Right ventricle myocardium superior (tissue), 1 donor: ENCODE data around the gene FRMD3. TPM values are rescaled to one million over a fixed set of nuclear protein-coding genes. Genes with fewer than 3 reads are reported as not detected.
A peak's percentile ranks its signal among the peaks of the same experiment; 100 is the strongest.

Experiments
- ATAC-seq: fragments of 200-7000 bp; cut with Tn5 transposase; one replicate; pipeline ENCODE4 v1.9.1; 2020; ENCODE audit warnings: mild to moderate bottlenecking; ENCODE audit not compliant: poor library complexity
- DNase-seq: peaks from one replicate; pipeline ENCODE4 v3.0.0-alpha.2; 2020
- intact Hi-C: fragments of 100-400 bp; cut with DNase I; formaldehyde crosslinking; loops from one replicate; pipeline ENCODE4 v1.11.2; 2022
- total RNA-seq: library from RNA; stranded (reverse); fragmentation: NEBNext Ultra II Directional; extraction: Animal tissue kit (Norgen Biotek cat#: 25700); gene quantifications from one replicate; pipeline ENCODE4 v1.2.1, GENCODE V29; 2021
- donor health status: DM: no; HTN: yes; CAD: no; lungs with severe emphysema.

The FRMD3 gene
- total RNA-seq, 1 donor from 2014 or later: 93.2 TPM

GRCh38 chr9:83330207-83331196 is 207.7 kb downstream of the FRMD3 start:
- no peak for ATAC-seq
- no peak for DNase-seq
- intact Hi-C loops: loop anchor here (5.0 kb wide), 2 partner anchors 113 to 212 kb away; no protein-coding TSS in a partner anchor

- ATAC-seq (peak; percentile 87), DNase-seq (no peak)
- intact Hi-C loops: no loop called here
These were observed 210.2 kb downstream of the FRMD3 start for GRCh38 chr9:83327750-83328622.

DNA sequence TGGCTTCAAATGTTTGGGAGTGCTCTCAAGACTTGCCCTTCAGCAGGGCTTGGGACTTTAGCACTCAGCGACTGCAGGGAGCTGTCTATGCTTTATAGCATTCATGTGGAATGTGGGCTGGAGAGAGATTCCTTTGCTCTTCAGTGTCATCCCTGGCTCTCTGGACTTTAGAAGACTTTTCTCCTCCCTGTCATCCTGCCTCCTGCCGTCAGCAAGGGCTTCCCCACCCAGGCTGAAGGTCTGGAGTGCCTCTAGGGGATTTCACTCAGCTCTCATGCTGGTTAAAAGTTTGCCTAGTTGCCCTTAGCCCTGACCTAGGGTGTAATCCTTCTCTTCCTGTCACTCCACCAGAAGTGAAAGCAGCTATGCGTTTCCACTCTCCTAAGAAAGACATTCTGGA is 210.9 kb downstream of the FRMD3 start:
- DNase-seq: no peak
- intact Hi-C loops: no loop called here
- peak; percentile 45 for ATAC-seq

- no peak for DNase-seq
- intact Hi-C loops: no loop called here
- no peak for ATAC-seq
These were observed 215.1 kb downstream of the FRMD3 start for GRCh38 chr9:83323148-83323547.

DNA sequence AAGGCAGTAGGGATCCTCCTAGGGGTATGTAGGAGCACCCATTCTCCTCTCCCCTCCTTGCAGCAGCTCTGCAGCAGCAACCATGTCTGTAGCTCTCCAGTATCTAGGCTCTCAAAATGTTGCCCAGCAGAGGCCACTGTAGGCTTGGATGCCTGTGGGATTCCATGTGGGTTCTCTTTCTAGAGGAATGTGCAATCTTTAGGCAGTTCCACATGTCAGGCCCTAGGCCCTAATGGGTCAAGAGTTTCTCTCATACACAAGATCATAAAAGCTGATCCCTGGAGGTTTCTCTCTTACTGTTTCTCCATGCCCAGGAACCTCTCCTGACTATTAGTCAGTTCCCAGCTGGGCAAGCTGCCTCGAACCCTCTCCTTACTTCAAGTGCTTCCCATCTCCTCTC is 215.8 kb downstream of the FRMD3 start:
- no peak for ATAC-seq
- intact Hi-C loops: no loop called here
- no peak for DNase-seq

GRCh38 chr9:83317244-83317643 is 221.0 kb downstream of the FRMD3 start:
- ATAC-seq (no peak), DNase-seq (no peak)
- intact Hi-C loops: no loop called here

DNA sequence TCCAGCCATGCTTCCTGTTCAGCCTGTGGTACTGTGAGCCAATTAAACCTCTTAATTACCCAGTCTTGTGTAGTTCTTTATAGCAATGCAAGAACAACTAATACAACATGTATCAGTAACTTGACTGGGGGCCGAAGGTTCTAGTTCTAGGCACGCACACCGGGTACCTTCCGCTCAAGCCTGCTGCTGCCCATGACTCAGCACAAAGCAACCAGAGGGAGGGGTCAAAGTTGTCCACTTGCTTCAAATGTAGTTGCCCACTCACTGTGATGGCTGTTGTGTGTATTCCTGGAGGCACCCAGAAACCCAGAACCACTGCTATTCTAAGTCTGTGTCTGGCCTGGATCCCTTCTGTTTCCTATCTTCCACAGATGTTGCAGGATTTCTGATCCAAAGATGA is 222.6 kb downstream of the FRMD3 start:
- intact Hi-C loops: no loop called here

GRCh38 chr9:83313781-83314180 is 224.4 kb downstream of the FRMD3 start:
- intact Hi-C loops: no loop called here
- DNase-seq (no peak), ATAC-seq (no peak)

More for the DNA sequence above, 222.6 kb downstream of the FRMD3 start:
- no peak for DNase-seq
- no peak for ATAC-seq

DNA sequence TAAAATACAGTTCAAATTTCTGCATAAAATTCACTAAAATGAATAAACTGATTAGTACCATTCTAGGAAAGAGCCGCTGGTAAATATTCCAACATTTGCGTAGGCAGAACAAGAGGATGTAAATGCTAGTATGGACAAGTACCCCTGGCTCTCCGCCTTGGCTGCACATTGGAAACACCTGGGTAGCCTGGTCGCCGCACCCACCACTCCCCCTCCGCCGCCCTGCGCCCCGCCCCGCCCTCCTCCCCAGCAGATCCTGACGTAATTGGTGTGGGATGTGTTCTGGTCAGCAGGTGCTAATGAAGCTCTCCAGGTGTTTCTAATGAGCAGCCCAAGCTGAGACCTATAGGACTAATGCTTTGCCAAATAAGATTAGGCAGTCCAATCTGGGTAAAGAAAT is 225.7 kb downstream of the FRMD3 start:
- no peak for ATAC-seq
- DNase-seq: no peak
- intact Hi-C loops: no loop called here

DNA sequence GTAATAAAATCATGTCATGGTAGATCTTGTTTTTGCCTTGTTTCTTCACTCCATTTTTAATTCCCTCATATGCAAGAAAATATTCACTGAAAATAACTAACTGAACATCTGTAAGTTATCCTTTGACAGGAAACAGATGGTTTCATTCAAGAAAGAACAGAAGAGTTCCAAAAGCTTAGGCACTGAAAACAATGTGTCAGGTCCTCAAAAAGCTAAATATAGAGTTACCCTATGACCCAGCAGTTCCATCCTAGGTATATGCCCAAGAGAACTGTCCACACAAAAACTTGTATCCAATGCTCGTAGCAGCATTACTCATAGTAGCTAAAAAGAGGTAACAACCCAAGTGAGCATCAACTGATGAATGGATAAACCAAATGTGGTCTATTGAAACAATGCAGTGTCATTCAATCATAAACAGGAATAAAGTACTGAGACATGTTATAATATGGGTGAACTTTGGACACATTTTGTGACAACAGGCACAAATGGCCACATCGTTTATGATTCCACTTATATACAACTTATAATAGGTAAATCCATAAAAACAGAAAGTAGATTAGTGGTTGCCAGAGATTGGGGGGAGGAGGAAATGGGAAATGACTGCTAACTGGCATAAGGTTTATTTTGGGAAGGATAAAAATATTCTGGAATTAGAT is 231.0 kb downstream of the FRMD3 start:
- DNase-seq: no peak
- intact Hi-C loops: no loop called here
- ATAC-seq: peak; percentile 11

DNA sequence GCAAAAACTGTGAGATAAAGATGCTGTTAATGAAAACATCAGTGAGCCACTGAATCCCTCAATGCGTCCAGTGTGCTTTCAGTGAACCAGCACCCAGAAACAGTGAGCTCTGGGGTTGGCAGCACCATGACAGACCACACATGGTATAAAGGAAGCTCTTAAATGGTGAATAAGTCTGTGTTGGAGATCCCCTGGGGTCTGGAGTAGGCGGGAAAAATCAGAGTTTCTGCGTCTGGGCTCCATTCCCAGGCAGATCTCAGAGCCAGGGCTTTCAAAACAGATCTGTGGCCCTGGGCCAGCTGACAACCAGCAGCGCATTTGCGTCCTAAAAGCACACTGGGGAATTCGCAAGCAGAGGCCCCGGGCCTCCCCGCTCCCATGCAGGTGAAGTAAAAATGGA is 233.5 kb downstream of the FRMD3 start:
- ATAC-seq (peak; percentile 94), DNase-seq (peak; percentile 91)
- intact Hi-C loops: no loop called here

DNA sequence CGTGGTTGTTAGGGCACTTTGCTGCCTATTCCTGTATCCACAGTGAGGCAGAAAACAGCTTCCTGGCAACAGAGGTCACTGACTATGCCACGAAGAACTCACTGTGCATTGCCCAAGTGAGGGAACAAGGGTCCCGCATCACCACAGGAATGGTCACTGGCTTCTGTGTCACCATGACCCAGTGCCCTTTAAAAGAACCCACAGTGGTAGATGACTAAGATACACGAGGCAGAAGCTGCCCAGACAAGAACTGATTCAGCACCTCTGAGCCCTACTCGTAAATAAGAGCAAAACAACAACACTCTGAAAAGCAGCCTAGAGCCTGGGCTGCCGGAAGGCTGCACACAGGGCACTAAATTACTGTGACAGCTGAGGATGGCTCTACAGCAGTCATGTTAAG is 238.6 kb downstream of the FRMD3 start:
- no peak for ATAC-seq
- intact Hi-C loops: no loop called here
- DNase-seq: no peak

DNA sequence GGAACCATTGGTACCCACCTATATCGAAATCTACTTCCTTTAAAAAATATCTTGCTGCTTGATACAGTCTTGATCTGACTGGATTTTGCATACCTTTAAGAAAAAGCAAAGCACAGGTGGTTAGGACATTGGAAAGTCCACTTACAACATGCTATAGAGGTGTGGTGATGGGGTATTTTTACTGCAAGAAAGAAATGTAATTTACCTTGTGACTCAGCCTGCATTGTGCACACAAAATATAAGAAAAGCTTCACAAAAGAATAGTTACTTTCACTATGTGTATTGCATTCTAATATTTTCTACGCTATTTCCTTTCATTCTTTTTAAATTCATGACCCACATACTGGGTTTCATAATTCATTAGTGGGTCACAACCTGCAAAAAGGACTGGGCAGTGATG is 239.1 kb downstream of the FRMD3 start:
- intact Hi-C loops: no loop called here
- DNase-seq (no peak), ATAC-seq (no peak)

GRCh38 chr9:83296123-83296522 is 242.1 kb downstream of the FRMD3 start:
- ATAC-seq (no peak), DNase-seq (no peak)
- intact Hi-C loops: no loop called here

GRCh38 chr9:83294816-83295215 is 243.4 kb downstream of the FRMD3 start:
- DNase-seq (no peak), ATAC-seq (no peak)
- intact Hi-C loops: no loop called here

DNA sequence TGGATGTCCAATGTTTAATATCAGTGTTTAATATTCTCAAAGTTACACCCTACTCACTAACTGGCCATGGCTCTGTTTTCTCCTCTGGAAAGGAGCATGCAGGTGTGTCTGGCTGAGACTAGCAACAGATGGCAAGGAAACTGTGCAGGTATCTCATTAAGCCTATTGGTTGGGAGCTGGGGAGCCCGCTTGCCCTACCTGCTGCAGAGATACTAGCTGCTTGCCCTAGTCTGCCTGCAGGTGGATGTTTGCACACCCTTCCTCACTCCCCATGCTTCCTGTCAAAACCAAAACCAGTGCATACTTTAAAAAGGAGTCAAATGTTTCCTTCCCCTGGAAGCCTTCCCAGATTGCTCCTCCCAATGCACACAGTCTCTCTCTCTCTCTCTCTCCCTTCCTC is 247.0 kb downstream of the FRMD3 start:
- intact Hi-C loops: no loop called here
- ATAC-seq: no peak
- no peak for DNase-seq

GRCh38 chr9:83290692-83291091 is 247.5 kb downstream of the FRMD3 start:
- ATAC-seq: no peak
- intact Hi-C loops: no loop called here
- DNase-seq: no peak

- intact Hi-C loops: no loop called here
- DNase-seq: no peak
- no peak for ATAC-seq
These were observed 251.2 kb downstream of the FRMD3 start for GRCh38 chr9:83287021-83287420.
